ENCODE data around the gene MB21D2. TPM values are rescaled to one million over a fixed set of nuclear protein-coding genes. Genes with fewer than 3 reads are reported as not detected.

The MB21D2 gene
- total RNA-seq, 4 donors from 2014 or later = 0.72 to 3.6 (median 2.8) TPM

GRCh38 chr3:192904632-192905289 is 12.9 kb downstream of the MB21D2 start:
- peaks cover 0 to 5% (median 0%) of the 10 kb centered on the region in 3 donors for H3K9me3 ChIP-seq
- no peak overlapping the region for H3K4me3 ChIP-seq
- H3K4me1 ChIP-seq = peaks cover 0 to 8% (median 0%) of the 10 kb centered on the region in 3 donors
- no peak overlapping the region for H3K27ac ChIP-seq
- intact Hi-C loops (cut with DNase I) = no loop called here
- 82 to 99% methylated on average over 7 to 8 of the region's 10 CpGs for WGBS, 2 donors
- TF ChIP-seq POLR2A (IDR thresholded peaks at IDR 0.05) (no peak), CTCF (IDR thresholded peaks at IDR 0.05) (no peak)
- no peak for DNase-seq
- H3K36me3 ChIP-seq = no peaks in the 10 kb centered on the region
- H3K27me3 ChIP-seq = no peaks in the 10 kb centered on the region

- DNase-seq = no peak
- Histone ChIP-seq H3K36me3 (no peaks in the 10 kb centered on the region), H3K4me1 (peaks cover 0 to 8% (median 0%) of the 10 kb centered on the region in 3 donors), H3K27me3 (no peaks in the 10 kb centered on the region), H3K4me3 (no peak overlapping the region), H3K9me3 (peaks cover 0 to 5% (median 0%) of the 10 kb centered on the region in 3 donors), H3K27ac (no peak overlapping the region)
- WGBS, 2 donors = 82 to 87% methylated on average over 4 of the region's 4 CpGs
- no peak for TF ChIP-seq POLR2A (IDR thresholded peaks at IDR 0.05)
- no peak for TF ChIP-seq CTCF (IDR thresholded peaks at IDR 0.05)
- intact Hi-C loops (cut with DNase I) = no loop called here
These were observed 15.1 kb downstream of the MB21D2 start for GRCh38 chr3:192902549-192902948.

GRCh38 chr3:192901435-192901834 is 16.2 kb downstream of the MB21D2 start:
- intact Hi-C loops (cut with DNase I) = no loop called here
- H3K27me3 ChIP-seq = no peaks in the 10 kb centered on the region
- H3K4me3 ChIP-seq = no peak overlapping the region
- peaks cover 0 to 8% (median 0%) of the 10 kb centered on the region in 3 donors for H3K4me1 ChIP-seq
- WGBS, 2 donors = 29 to 35% methylated on average over 1 of the region's 1 CpG
- H3K9me3 ChIP-seq = peaks cover 0 to 5% (median 0%) of the 10 kb centered on the region in 3 donors
- no peaks in the 10 kb centered on the region for H3K36me3 ChIP-seq
- TF ChIP-seq POLR2A (IDR thresholded peaks at IDR 0.05) (no peak), CTCF (IDR thresholded peaks at IDR 0.05) (no peak)
- no peak for DNase-seq
- no peak overlapping the region for H3K27ac ChIP-seq

GRCh38 chr3:192899540-192899982 is 18.1 kb downstream of the MB21D2 start:
- peaks cover 0 to 5% (median 0%) of the 10 kb centered on the region in 3 donors for H3K9me3 ChIP-seq
- no peak overlapping the region for H3K4me3 ChIP-seq
- H3K4me1 ChIP-seq = peaks cover 0 to 8% (median 0%) of the 10 kb centered on the region in 3 donors
- TF ChIP-seq CTCF (IDR thresholded peaks at IDR 0.05) (no peak), POLR2A (IDR thresholded peaks at IDR 0.05) (no peak)
- 61 to 78% methylated on average over 3 of the region's 3 CpGs for WGBS, 2 donors
- H3K27ac ChIP-seq = peak overlapping the region in 1 of 4 donors; percentile 9
- H3K27me3 ChIP-seq = no peaks in the 10 kb centered on the region
- H3K36me3 ChIP-seq = no peaks in the 10 kb centered on the region
- DNase-seq = no peak
- intact Hi-C loops (cut with DNase I) = no loop called here

GRCh38 chr3:192897005-192897404 is 20.7 kb downstream of the MB21D2 start:
- WGBS, 2 donors = 55 to 62% methylated on average over 5 of the region's 5 CpGs
- intact Hi-C loops (cut with DNase I) = no loop called here
- peaks cover 0 to 19% (median 0%) of the 10 kb centered on the region in 3 donors for H3K4me1 ChIP-seq
- TF ChIP-seq POLR2A (IDR thresholded peaks at IDR 0.05) (no peak), CTCF (IDR thresholded peaks at IDR 0.05) (no peak)
- no peak overlapping the region for H3K27ac ChIP-seq
- no peaks in the 10 kb centered on the region for H3K36me3 ChIP-seq
- DNase-seq = no peak
- H3K4me3 ChIP-seq = no peak overlapping the region
- no peaks in the 10 kb centered on the region for H3K9me3 ChIP-seq
- H3K27me3 ChIP-seq = no peaks in the 10 kb centered on the region

All from esophagus squamous epithelium (tissue), 5 donors.